Measurements from ENCODE around the gene LRRC47.

Gene LRRC47

GRCh38 chr1:3736708-3737107, 59.6 kb downstream of the LRRC47 start:
- Histone ChIP-seq H3K27me3 (ENCODE audit: insufficient read depth, low read length) (no peaks in the 10 kb centered on the region), H2AFZ (ENCODE audit: low read length) (no peak overlapping the region), H4K20me1 (ENCODE audit: insufficient read depth, low read length) (no peaks in the 10 kb centered on the region), H3K9me2 (ENCODE audit: low read depth, low read length) (no peaks in the 10 kb centered on the region), H3K4me3 (ENCODE audit: low read depth, low read length, poor library complexity, severe bottlenecking) (no peak overlapping the region), H3K9ac (ENCODE audit: low read length) (no peak overlapping the region), H3K9me3 (ENCODE audit: low read length) (no peaks in the 10 kb centered on the region), H3F3A (ENCODE audit: insufficient read depth, low read length) (no peaks in the 10 kb centered on the region), H3K79me2 (ENCODE audit: insufficient read depth, low read length) (no peaks in the 10 kb centered on the region), H3K27ac (ENCODE audit: low read depth, low read length, poor library complexity, severe bottlenecking) (no peak overlapping the region), H3K4me2 (ENCODE audit: low read length) (no peak overlapping the region), H3K4me1 (ENCODE audit: insufficient read depth, low read length, severe bottlenecking) (no peaks in the 10 kb centered on the region), H3K36me3 (ENCODE audit: insufficient read depth, low read length) (peaks cover 42% of the 10 kb centered on the region)
- TF ChIP-seq CTCF (IDR thresholded peaks at IDR 0.05; ENCODE audit: low read length), result no peak

GRCh38 chr1:3736131-3736561, 60.2 kb downstream of the LRRC47 start:
- Histone ChIP-seq H3K4me1 (ENCODE audit: insufficient read depth, low read length, severe bottlenecking) (no peaks in the 10 kb centered on the region), H4K20me1 (ENCODE audit: insufficient read depth, low read length) (no peaks in the 10 kb centered on the region), H3K27me3 (ENCODE audit: insufficient read depth, low read length) (no peaks in the 10 kb centered on the region; the same call in 1 of the 2 replicates), H3K79me2 (ENCODE audit: insufficient read depth, low read length) (no peaks in the 10 kb centered on the region), H3K9me2 (ENCODE audit: low read depth, low read length) (no peaks in the 10 kb centered on the region), H3K4me3 (ENCODE audit: low read depth, low read length, poor library complexity, severe bottlenecking) (no peak overlapping the region), H3K4me2 (ENCODE audit: low read length) (no peak overlapping the region), H3K9me3 (ENCODE audit: low read length) (no peaks in the 10 kb centered on the region), H3K9ac (ENCODE audit: low read length) (no peak overlapping the region), H3K27ac (ENCODE audit: low read depth, low read length, poor library complexity, severe bottlenecking) (no peak overlapping the region), H3K36me3 (ENCODE audit: insufficient read depth, low read length) (peaks cover 36% of the 10 kb centered on the region), H2AFZ (ENCODE audit: low read length) (no peak overlapping the region), H3F3A (ENCODE audit: insufficient read depth, low read length) (no peaks in the 10 kb centered on the region)
- no peak for TF ChIP-seq CTCF (IDR thresholded peaks at IDR 0.05; ENCODE audit: low read length)
- TF ChIP-seq EZH2 (IDR thresholded peaks at IDR 0.05; ENCODE audit: borderline replicate concordance, low read length), result no peak

- no peaks in the 10 kb centered on the region for H3F3A ChIP-seq (ENCODE audit: insufficient read depth, low read length)
- H3K9me2 ChIP-seq (ENCODE audit: low read depth, low read length), result no peaks in the 10 kb centered on the region
- H2AFZ ChIP-seq (ENCODE audit: low read length), result no peak overlapping the region
- H3K9me3 ChIP-seq (ENCODE audit: low read length), result no peaks in the 10 kb centered on the region
- peaks cover 36% of the 10 kb centered on the region for H3K36me3 ChIP-seq (ENCODE audit: insufficient read depth, low read length)
- no peak overlapping the region for H3K4me3 ChIP-seq (ENCODE audit: low read depth, low read length, poor library complexity, severe bottlenecking)
- no peaks in the 10 kb centered on the region for H3K4me1 ChIP-seq (ENCODE audit: insufficient read depth, low read length, severe bottlenecking)
- no peaks in the 10 kb centered on the region; the same call in 1 of the 2 replicates for H3K27me3 ChIP-seq (ENCODE audit: insufficient read depth, low read length)
- no peak overlapping the region for H3K4me2 ChIP-seq (ENCODE audit: low read length)
- no peak overlapping the region for H3K27ac ChIP-seq (ENCODE audit: low read depth, low read length, poor library complexity, severe bottlenecking)
- H4K20me1 ChIP-seq (ENCODE audit: insufficient read depth, low read length), result no peaks in the 10 kb centered on the region
- no peak overlapping the region for H3K9ac ChIP-seq (ENCODE audit: low read length)
- no peak for TF ChIP-seq CTCF (IDR thresholded peaks at IDR 0.05; ENCODE audit: low read length)
- H3K79me2 ChIP-seq (ENCODE audit: insufficient read depth, low read length), result no peaks in the 10 kb centered on the region
Measured at GRCh38 chr1:3735688-3736087, 60.6 kb downstream of the LRRC47 start.

All from OCI-LY1 (cell line).